ENCODE results near the gene TEK.

- TF ChIP-seq POLR2AphosphoS5 (IDR thresholded peaks at IDR 0.05; ENCODE audit: borderline replicate concordance, low read depth, low read length) = no peak
- no peak for TF ChIP-seq EZH2 (IDR thresholded peaks at IDR 0.05)
Measured at GRCh38 chr9:27179245-27179865, 70.3 kb downstream of the TEK start.
